HCT116 (cell line): ENCODE results near the gene BEGAIN. TPM values are rescaled to one million over a fixed set of nuclear protein-coding genes. Genes with fewer than 3 reads are reported as not detected.

Experiments
- ATAC-seq: fragments of 200-7000 bp; cut with Tn5 transposase; 2 replicates; pipeline ENCODE4 v1.9.1; 2020; ENCODE audit warnings: mild to moderate bottlenecking, moderate library complexity
- BruUV-seq: library from RNA; stranded (reverse); fragments of 400-500 nt; replicated peaks from 2 replicates; lab custom pipeline; 2021; lab: Mats Ljungman, UMichigan
- CTCF ChIA-PET: fragments of 300-600 bp; sonication (Branson Sonifier 250); formaldehyde crosslinking; loops from one replicate; lab custom pipeline; 2021; ENCODE audit warnings: antibody characterized with exemption; lab: Charles Lee
- POLR2A ChIA-PET: fragments of 300-600, 350-600 bp; sonication (Branson Sonifier 250); formaldehyde crosslinking; loops from one replicate; lab custom pipeline; 2021; ENCODE audit warnings: antibody characterized with exemption; lab: Charles Lee
- RAD21 ChIA-PET, 2 experiments: fragments of 300-600 bp; sonication (Branson Sonifier 250); formaldehyde crosslinking; loops; one replicate each; lab custom pipeline; 2023; ENCODE audit warnings: low total read pairs in 2 of 2; ENCODE audit not compliant: uncharacterized antibody in 2 of 2, unreplicated experiment in 2 of 2, low non-redundant PET in 1 of 2; lab: Charles Lee
- DNase-seq: peaks from one replicate; pipeline ENCODE4 v3.0.0-alpha.2; 2010; ENCODE audit warnings: low read depth, low spot score
- H2AFZ ChIP-seq: fragments of 200-600 bp; shearing (Covaris generic), sonication (generic); 2 replicates; pipeline ENCODE4 v1.6.1; 2017; ENCODE audit warnings: low read depth, mixed run types, mixed read lengths, antibody characterized with exemption, low read length; ENCODE audit not compliant: poor library complexity, severe bottlenecking
- H3K27ac ChIP-seq: 2 replicates; pipeline ENCODE4 v1.5.1; 2012; ENCODE audit warnings: low read depth, low read length
- H3K27me3 ChIP-seq: fragments of 200-600 bp; sonication (generic); 2 replicates; pipeline ENCODE4 v1.6.1; 2016; ENCODE audit warnings: mixed run types, low read length, mixed read lengths; ENCODE audit not compliant: insufficient read depth
- H3K36me3 ChIP-seq, 2 experiments: fragments of 200-500 bp in 1 of 2; fragments of 200-600 bp in 1 of 2; sonication (Bioruptor generic) in 1 of 2; sonication (generic) in 1 of 2; 2 replicates each; pipeline versions ENCODE4 v1.5.1 to v1.6.1; 2014 to 2016; ENCODE audit warnings: low read length in 2 of 2, inconsistent platforms in 1 of 2, mixed read lengths in 1 of 2, mixed run types in 1 of 2; ENCODE audit not compliant: insufficient read depth in 2 of 2, control insufficient read depth in 1 of 2
- H3K4me1 ChIP-seq, 2 experiments: fragments of 200-600 bp in 1 of 2; sonication (generic) in 1 of 2; 2 replicates each; pipeline versions ENCODE4 v1.5.1 to v1.6.1; 2012 to 2017; ENCODE audit warnings: low read length in 2 of 2, inconsistent platforms in 1 of 2, mild to moderate bottlenecking in 1 of 2, mixed read lengths in 1 of 2, mixed run types in 1 of 2, moderate library complexity in 1 of 2; ENCODE audit not compliant: insufficient read depth in 2 of 2, control insufficient read depth in 1 of 2
- H3K4me2 ChIP-seq: fragments of 200-600 bp; sonication (generic); 2 replicates; pipeline ENCODE4 v1.6.1; 2017; ENCODE audit warnings: mixed run types, low read length, mixed read lengths
- H3K4me3 ChIP-seq, 2 experiments: fragments of 200-600 bp in 1 of 2; sonication (generic) in 1 of 2; replicated peaks in 1 of 2; 2 replicates each; pipeline ENCODE4 v1.5.1; 2011 to 2016; ENCODE audit warnings: low read length in 2 of 2, control low read depth in 1 of 2, low read depth in 1 of 2, mild to moderate bottlenecking in 1 of 2, mixed read lengths in 1 of 2, mixed run types in 1 of 2
- H3K79me2 ChIP-seq: fragments of 200-600 bp; sonication (generic); 2 replicates; pipeline ENCODE4 v1.6.1; 2017; ENCODE audit warnings: mild to moderate bottlenecking, mixed run types, low read length, moderate library complexity, mixed read lengths; ENCODE audit not compliant: insufficient read depth
- H3K9ac ChIP-seq: fragments of 200-600 bp; sonication (generic); 2 replicates; pipeline ENCODE4 v1.6.1; 2016; ENCODE audit warnings: low read length, mixed read lengths
- H3K9me2 ChIP-seq: fragments of 200-600 bp; sonication (generic), shearing (Covaris generic); 2 replicates; pipeline ENCODE4 v1.6.1; 2017; ENCODE audit warnings: mixed run types, mild to moderate bottlenecking, moderate library complexity; ENCODE audit not compliant: insufficient read depth
- H3K9me3 ChIP-seq, 2 experiments: fragments of 200-500 bp in 1 of 2; fragments of 200-600 bp in 1 of 2; sonication (Bioruptor generic) in 1 of 2; sonication (generic) in 1 of 2; 2 replicates each; pipeline ENCODE4 v1.6.1; 2014 to 2017; ENCODE audit warnings: low read length in 2 of 2, mixed read lengths in 2 of 2, inconsistent platforms in 1 of 2, low read depth in 1 of 2, mild to moderate bottlenecking in 1 of 2, mixed run types in 1 of 2, moderate library complexity in 1 of 2; ENCODE audit not compliant: control insufficient read depth in 1 of 2, insufficient read depth in 1 of 2
- H4K20me1 ChIP-seq: fragments of 200-600 bp; sonication (generic), shearing (Covaris generic); 2 replicates; pipeline ENCODE4 v1.6.1; 2017; ENCODE audit warnings: mixed run types, mild to moderate bottlenecking, moderate library complexity; ENCODE audit not compliant: insufficient read depth
- CBX3 ChIP-seq: IDR thresholded peaks from 2 replicates; pipeline ENCODE4 v1.6.1; 2012; ENCODE audit warnings: low read depth
- CEBPB ChIP-seq: IDR thresholded peaks from 2 replicates; pipeline ENCODE4 v1.6.1; 2012; ENCODE audit warnings: low read depth
- EGR1 ChIP-seq: IDR thresholded peaks from 2 replicates; pipeline ENCODE4 v1.6.1; 2012; ENCODE audit warnings: low read depth
- ELF1 ChIP-seq: IDR thresholded peaks from 2 replicates; pipeline ENCODE4 v1.6.1; 2012; ENCODE audit warnings: low read depth, borderline replicate concordance
- EZH2 ChIP-seq: fragments of 200-600 bp; sonication (generic); IDR thresholded peaks from 2 replicates; pipeline ENCODE4 v1.6.1; 2017; ENCODE audit warnings: antibody characterized with exemption, mixed run types
- EZH2phosphoT487 ChIP-seq: fragments of 200-600 bp; IDR thresholded peaks from 2 replicates; pipeline ENCODE4 v1.6.1; 2018; ENCODE audit warnings: antibody characterized with exemption, borderline replicate concordance
- FOSL1 ChIP-seq: IDR thresholded peaks from 2 replicates; pipeline ENCODE4 v1.6.1; 2012; ENCODE audit warnings: low read depth
- JUND ChIP-seq: IDR thresholded peaks from 2 replicates; pipeline ENCODE4 v1.6.1; 2012
- MAX ChIP-seq: IDR thresholded peaks from 2 replicates; pipeline ENCODE4 v1.6.1; 2012
- POLR2A ChIP-seq: IDR thresholded peaks from 2 replicates; pipeline ENCODE4 v1.7.0; 2011; ENCODE audit warnings: borderline replicate concordance; ENCODE audit not compliant: insufficient read depth, insufficient read length; ENCODE audit errors: extremely low read depth
- POLR2AphosphoS5 ChIP-seq: IDR thresholded peaks from 2 replicates; pipeline ENCODE4 v1.6.1; 2011; ENCODE audit warnings: mild to moderate bottlenecking, low read depth, low read length, moderate library complexity
- REST ChIP-seq: IDR thresholded peaks from 2 replicates; pipeline ENCODE4 v1.6.1; 2012; ENCODE audit warnings: low read depth
- SP1 ChIP-seq: IDR thresholded peaks from 2 replicates; pipeline ENCODE4 v1.6.1; 2012; ENCODE audit warnings: low read depth
- SRF ChIP-seq: IDR thresholded peaks from 2 replicates; pipeline ENCODE4 v1.6.1; 2012; ENCODE audit warnings: low read depth
- YY1 ChIP-seq: IDR thresholded peaks from 2 replicates; pipeline ENCODE4 v1.6.1; 2011; ENCODE audit warnings: low read length, low read depth, moderate library complexity, mild to moderate bottlenecking; ENCODE audit not compliant: insufficient replicate concordance; ENCODE audit errors: extremely low read depth
- ZFX ChIP-seq: fragments of 450-650 bp; IDR thresholded peaks from 2 replicates; pipeline ENCODE4 v1.6.1; 2017
- intact Hi-C: fragments of 100-400 bp; cut with micrococcal nuclease; formaldehyde crosslinking; loops from 2 replicates; pipeline ENCODE4 v1.10.0; 2022
- total RNA-seq: library from RNA; stranded (reverse); gene quantifications from one replicate; pipeline ENCODE4 v1.2.1, GENCODE V29; 2021; ENCODE audit not compliant: unreplicated experiment
- TF ChIP-seq, protein P1 (sequence below), 3 experiments: fragments of 200-600 bp in 1 of 3; sonication (generic) in 1 of 3; IDR thresholded peaks in 2 of 3; conservative IDR thresholded peaks in 1 of 3; 2 replicates each; pipeline ENCODE4 v1.5.1; 2012 to 2017; ENCODE audit warnings: low read depth in 2 of 3, low read length in 2 of 3, antibody characterized with exemption in 1 of 3, borderline replicate concordance in 1 of 3, control low read depth in 1 of 3, mild to moderate bottlenecking in 1 of 3, mixed read lengths in 1 of 3, mixed run types in 1 of 3, moderate library complexity in 1 of 3; ENCODE audit not compliant: insufficient read depth in 1 of 3

BEGAIN gene
- total RNA-seq, 1 experiment from 2014 or later: 8.5 TPM

- Histone ChIP-seq H3K27me3 (no peaks in the 10 kb centered on the region), H3K27ac (no peak overlapping the region), H3K9me3 (no peaks in the 10 kb centered on the region), H3K79me2 (no peaks in the 10 kb centered on the region), H4K20me1 (no peaks in the 10 kb centered on the region), H3K36me3 (no peaks in the 10 kb centered on the region), H3K4me1 (peaks cover 0 to under 1% of the 10 kb centered on the region in 2 experiments; a peak in 1 of 4 replicates), H3K9me2 (no peaks in the 10 kb centered on the region), H3K4me2 (no peak overlapping the region), H3K9ac (no peak overlapping the region), H3K4me3 (no peak overlapping the region), H2AFZ (no peak overlapping the region)
- no TSS peak for BruUV-seq
- ChIA-PET CTCF (no interaction called here), POLR2A (no interaction called here), RAD21 (no interaction called here)
- TF ChIP-seq POLR2A (no peak), CEBPB (no peak), FOSL1 (no peak), SRF (no peak), EZH2 (no peak), SP1 (no peak), YY1 (no peak), JUND (no peak), REST (no peak), ZFX (no peak), CBX3 (no peak), MAX (no peak), EZH2phosphoT487 (no peak), POLR2AphosphoS5 (no peak), EGR1 (no peak), ELF1 (no peak)
- TF ChIP-seq, protein P1, sequence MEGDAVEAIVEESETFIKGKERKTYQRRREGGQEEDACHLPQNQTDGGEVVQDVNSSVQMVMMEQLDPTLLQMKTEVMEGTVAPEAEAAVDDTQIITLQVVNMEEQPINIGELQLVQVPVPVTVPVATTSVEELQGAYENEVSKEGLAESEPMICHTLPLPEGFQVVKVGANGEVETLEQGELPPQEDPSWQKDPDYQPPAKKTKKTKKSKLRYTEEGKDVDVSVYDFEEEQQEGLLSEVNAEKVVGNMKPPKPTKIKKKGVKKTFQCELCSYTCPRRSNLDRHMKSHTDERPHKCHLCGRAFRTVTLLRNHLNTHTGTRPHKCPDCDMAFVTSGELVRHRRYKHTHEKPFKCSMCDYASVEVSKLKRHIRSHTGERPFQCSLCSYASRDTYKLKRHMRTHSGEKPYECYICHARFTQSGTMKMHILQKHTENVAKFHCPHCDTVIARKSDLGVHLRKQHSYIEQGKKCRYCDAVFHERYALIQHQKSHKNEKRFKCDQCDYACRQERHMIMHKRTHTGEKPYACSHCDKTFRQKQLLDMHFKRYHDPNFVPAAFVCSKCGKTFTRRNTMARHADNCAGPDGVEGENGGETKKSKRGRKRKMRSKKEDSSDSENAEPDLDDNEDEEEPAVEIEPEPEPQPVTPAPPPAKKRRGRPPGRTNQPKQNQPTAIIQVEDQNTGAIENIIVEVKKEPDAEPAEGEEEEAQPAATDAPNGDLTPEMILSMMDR (IDR thresholded peaks at IDR 0.05 in 2 of 3, conservative IDR thresholded peaks at IDR 0.05 in 1 of 3; ENCODE audit: borderline replicate concordance in 1 of 3, insufficient read depth in 1 of 3, low read depth in 2 of 3, low read length in 2 of 3): no peak
- no peak for ATAC-seq
- DNase-seq: no peak
- intact Hi-C loops: no loop called here
Observed at GRCh38 chr14:100593751-100594624, 6.8 kb upstream of the BEGAIN start.
